Thoracic aorta (tissue), 2 donors: Measurements from ENCODE around the gene ANKRD33B. TPM values are rescaled to one million over a fixed set of nuclear protein-coding genes. Genes with fewer than 3 reads are reported as not detected.

Experiments used
- ATAC-seq: fragments of 150-250 bp; one replicate; pipeline ENCODE4 v1.8.0; 2017; ENCODE audit warnings: low read depth; ENCODE audit not compliant: insufficient number of reproducible peaks, low FRiP score
- DNase-seq: peaks from one replicate; pipeline ENCODE4 v3.0.0-alpha.2; 2020; ENCODE audit warnings: low spot score
- H3K27ac ChIP-seq, 2 donors: fragments of 200-600 bp; sonication (generic); 1 replicate in 1 of 2; 2 replicates in 1 of 2; pipeline ENCODE4 v1.5.1; 2016; ENCODE audit warnings: mild to moderate bottlenecking in 2 of 2, moderate library complexity in 2 of 2
- H3K27me3 ChIP-seq: fragments of 200-600 bp; sonication (generic); replicated peaks from 2 replicates; pipeline ENCODE4 v1.6.0; 2016; ENCODE audit warnings: mild to moderate bottlenecking; ENCODE audit not compliant: insufficient read depth
- H3K36me3 ChIP-seq: fragments of 200-600 bp; sonication (generic); one replicate; pipeline ENCODE4 v1.5.1; 2016
- H3K4me1 ChIP-seq, 2 donors: fragments of 200-600 bp; sonication (generic); 1 replicate in 1 of 2; 2 replicates in 1 of 2; pipeline versions ENCODE4 v1.5.1 to v1.6.0; 2016; ENCODE audit warnings: low read depth in 2 of 2, mild to moderate bottlenecking in 1 of 2; ENCODE audit not compliant: control insufficient read depth in 1 of 2
- H3K4me3 ChIP-seq: fragments of 200-600 bp; sonication (generic); 2 replicates; pipeline ENCODE4 v1.5.1; 2016; ENCODE audit warnings: mild to moderate bottlenecking
- H3K9me3 ChIP-seq: fragments of 200-600 bp; sonication (generic); 2 replicates; pipeline ENCODE4 v1.5.1; 2016
- CTCF ChIP-seq: fragments of 200-600 bp; sonication (generic); IDR thresholded peaks from one replicate; pipeline ENCODE4 v1.5.1; 2019; ENCODE audit warnings: antibody characterized with exemption
- total RNA-seq, 2 donors: library from RNA; depleted of rRNA; stranded (reverse); fragments of >200 nt; gene quantifications; one replicate each; pipeline versions ENCODE4 v1.1.0 to v1.2.3, GENCODE V29; 2016

Gene ANKRD33B
- total RNA-seq, 2 donors from 2014 or later, result 4.9 to 5.7 TPM

- Histone ChIP-seq H3K27me3 (no peaks in the 10 kb centered on the region), H3K27ac (peak overlapping the region; percentile 63 to 67)
Observed at GRCh38 chr5:10582512-10582897, 18.6 kb downstream of the ANKRD33B start.

GRCh38 chr5:10583663-10584572 is 20.0 kb downstream of the ANKRD33B start:
- Histone ChIP-seq H3K4me1 (peaks cover 5 to 39% of the 10 kb centered on the region in 2 donors), H3K27me3 (no peaks in the 10 kb centered on the region), H3K9me3 (no peaks in the 10 kb centered on the region), H3K36me3 (no peaks in the 10 kb centered on the region), H3K4me3 (peak overlapping the region; percentile 44), H3K27ac (peak overlapping the region; percentile 7 to 43)
- TF ChIP-seq CTCF, result no peak
- DNase-seq (no peak), ATAC-seq (no peak)

More at GRCh38 chr5:10582512-10582897, 18.6 kb downstream of the ANKRD33B start:
- no peak for DNase-seq
- Histone ChIP-seq H3K4me1 (peaks cover 8 to 48% of the 10 kb centered on the region in 2 donors), H3K4me3 (no peak overlapping the region), H3K36me3 (no peaks in the 10 kb centered on the region), H3K9me3 (no peaks in the 10 kb centered on the region)
- no peak for TF ChIP-seq CTCF
- ATAC-seq, result no peak

GRCh38 chr5:10584714-10585517 is 21.0 kb downstream of the ANKRD33B start:
- TF ChIP-seq CTCF, result no peak
- ATAC-seq (no peak), DNase-seq (no peak)
- H3K9me3 ChIP-seq, result no peaks in the 10 kb centered on the region
- H3K27me3 ChIP-seq, result no peaks in the 10 kb centered on the region
- H3K36me3 ChIP-seq, result no peaks in the 10 kb centered on the region
- H3K4me3 ChIP-seq, result no peak overlapping the region
- H3K27ac ChIP-seq, result peak overlapping the region in 1 of 2 donors; percentile 23
- peaks cover 5 to 39% of the 10 kb centered on the region in 2 donors for H3K4me1 ChIP-seq

- Histone ChIP-seq H3K27ac (no peak overlapping the region), H3K36me3 (no peaks in the 10 kb centered on the region), H3K4me1 (peaks cover 5 to 44% of the 10 kb centered on the region in 2 donors), H3K9me3 (no peaks in the 10 kb centered on the region), H3K27me3 (no peaks in the 10 kb centered on the region), H3K4me3 (no peak overlapping the region)
- TF ChIP-seq CTCF, result no peak
- no peak for DNase-seq
- no peak for ATAC-seq
Observed at GRCh38 chr5:10585518-10585915, 21.6 kb downstream of the ANKRD33B start.

GRCh38 chr5:10586008-10586407 is 22.1 kb downstream of the ANKRD33B start:
- Histone ChIP-seq H3K9me3 (no peaks in the 10 kb centered on the region), H3K27ac (no peak overlapping the region), H3K4me1 (peaks cover 5 to 48% of the 10 kb centered on the region in 2 donors), H3K4me3 (no peak overlapping the region), H3K27me3 (no peaks in the 10 kb centered on the region), H3K36me3 (no peaks in the 10 kb centered on the region)
- ATAC-seq (no peak), DNase-seq (no peak)
- TF ChIP-seq CTCF, result no peak
